GM12878 (cell line): ENCODE measurements around the gene GPC3.

Experiments used
- CHD1 ChIP-seq: IDR thresholded peaks from 2 replicates; pipeline ENCODE4 v1.6.1; 2012; ENCODE audit warnings: low read depth, low read length, improper control_type of control experiment
- CTCF ChIP-seq, 3 experiments: IDR thresholded peaks in 2 of 3; conservative IDR thresholded peaks in 1 of 3; 2 replicates each; pipeline ENCODE4 v1.5.1; 2011; ENCODE audit warnings: low read depth in 3 of 3, low read length in 3 of 3, mild to moderate bottlenecking in 3 of 3, control low read depth in 2 of 3, moderate library complexity in 2 of 3, inconsistent platforms in 1 of 3, mixed read lengths in 1 of 3; ENCODE audit not compliant: control insufficient read depth in 2 of 3, insufficient read depth in 1 of 3; ENCODE audit errors: extremely low read depth in 1 of 3
- EZH2 ChIP-seq: IDR thresholded peaks from 2 replicates; pipeline ENCODE4 v1.6.1; 2012; ENCODE audit warnings: low read depth, mild to moderate bottlenecking, control low read depth, inconsistent platforms, low read length, borderline replicate concordance; ENCODE audit not compliant: control insufficient read depth
- PML ChIP-seq: IDR thresholded peaks from 2 replicates; pipeline ENCODE4 v1.6.1; 2012; ENCODE audit warnings: low read length, inconsistent platforms
- POLR2A ChIP-seq: IDR thresholded peaks from 2 replicates; pipeline ENCODE4 v1.6.1; 2011; ENCODE audit warnings: low read depth, mild to moderate bottlenecking, low read length
- POLR2AphosphoS5 ChIP-seq: IDR thresholded peaks from 2 replicates; pipeline ENCODE4 v1.6.1; 2011; ENCODE audit warnings: mild to moderate bottlenecking, low read length, inconsistent platforms
- REST ChIP-seq: IDR thresholded peaks from 2 replicates; pipeline ENCODE4 v1.6.1; 2012; ENCODE audit warnings: mild to moderate bottlenecking, low read depth, low read length
- SMAD1 ChIP-seq: fragments of 450-650 bp; IDR thresholded peaks from 2 replicates; pipeline ENCODE4 v1.6.1; 2018; ENCODE audit warnings: mild to moderate bottlenecking, low read depth; ENCODE audit not compliant: partially characterized antibody

GRCh38 chrX:133650239-133650638 is 335.2 kb downstream of the GPC3 start:
- TF ChIP-seq PML (no peak), CTCF (IDR thresholded peaks at IDR 0.05 in 2 of 3, conservative IDR thresholded peaks at IDR 0.05 in 1 of 3; ENCODE audit: control insufficient read depth in 2 of 3, extremely low read depth in 1 of 3, insufficient read depth in 1 of 3, low read depth in 3 of 3, low read length in 3 of 3) (no peak), POLR2AphosphoS5 (no peak), REST (no peak), CHD1 (no peak), EZH2 (no peak), POLR2A (no peak), SMAD1 (no peak)
